Panc1 (cell line): ENCODE data around the gene POLR1G.

Source experiments
- POLR2AphosphoS5 ChIP-seq: IDR thresholded peaks from 2 replicates; pipeline ENCODE4 v1.6.1; 2012; ENCODE audit warnings: mild to moderate bottlenecking, low read depth, low read length, moderate library complexity
- SIN3A ChIP-seq: IDR thresholded peaks from 2 replicates; pipeline ENCODE4 v1.6.1; 2012; ENCODE audit warnings: low read depth, mild to moderate bottlenecking, low read length, moderate library complexity, borderline replicate concordance; ENCODE audit not compliant: insufficient read depth
- TF ChIP-seq, protein P1 (sequence below): fragments of 450-650 bp; IDR thresholded peaks from 2 replicates; pipeline ENCODE4 v1.5.1; 2017; ENCODE audit warnings: mild to moderate bottlenecking
- TF ChIP-seq, protein P2 (sequence below), 2 experiments: IDR thresholded peaks; 2 replicates each; pipeline ENCODE4 v1.6.1; 2011 to 2012; ENCODE audit warnings: low read depth in 2 of 2, control low read depth in 1 of 2, low read length in 1 of 2, mild to moderate bottlenecking in 1 of 2, moderate library complexity in 1 of 2; ENCODE audit not compliant: insufficient read depth in 1 of 2

DNA sequence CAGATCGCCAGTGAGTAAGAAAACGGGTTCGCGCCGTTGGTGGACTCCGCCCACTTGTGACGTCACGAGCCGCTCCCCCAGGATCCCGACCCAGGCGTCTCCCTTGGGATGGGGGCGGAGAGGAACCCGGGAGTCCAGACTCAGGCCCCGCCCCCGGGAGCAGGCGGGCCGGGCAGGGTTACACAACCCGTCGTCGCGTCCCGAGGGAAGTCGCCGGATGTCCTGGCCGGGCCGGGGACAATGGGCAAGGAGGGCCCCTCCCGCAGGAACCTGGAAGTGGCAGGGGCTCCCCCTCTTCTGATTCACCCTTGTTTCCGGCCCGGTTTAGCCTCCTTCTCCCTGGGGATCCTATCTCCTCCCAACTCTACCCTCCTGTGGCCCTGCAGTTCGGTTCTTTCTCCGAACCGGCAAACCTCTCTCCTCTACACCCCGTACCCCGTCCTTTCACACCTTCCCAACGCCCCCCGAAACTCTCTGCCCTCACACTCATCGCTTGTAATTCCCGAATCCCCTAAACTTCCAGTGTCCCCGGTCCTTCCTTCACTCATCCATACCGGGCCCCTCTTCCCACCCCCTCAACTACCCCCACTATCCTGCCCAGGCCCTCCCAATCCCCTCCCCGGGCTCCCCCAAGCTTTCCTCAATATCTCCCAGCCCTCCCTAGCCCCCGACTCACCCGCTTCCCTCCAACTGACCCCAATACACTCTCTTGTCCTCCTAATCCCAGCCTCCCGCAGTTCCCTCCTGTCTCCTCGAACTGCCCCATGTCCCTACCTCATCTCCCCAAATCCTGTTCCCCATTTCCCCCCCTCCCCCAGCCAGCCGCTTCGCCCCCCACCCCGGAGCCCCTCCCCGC lies 37.2 kb downstream of the POLR1G start:
- TF ChIP-seq, protein P1, sequence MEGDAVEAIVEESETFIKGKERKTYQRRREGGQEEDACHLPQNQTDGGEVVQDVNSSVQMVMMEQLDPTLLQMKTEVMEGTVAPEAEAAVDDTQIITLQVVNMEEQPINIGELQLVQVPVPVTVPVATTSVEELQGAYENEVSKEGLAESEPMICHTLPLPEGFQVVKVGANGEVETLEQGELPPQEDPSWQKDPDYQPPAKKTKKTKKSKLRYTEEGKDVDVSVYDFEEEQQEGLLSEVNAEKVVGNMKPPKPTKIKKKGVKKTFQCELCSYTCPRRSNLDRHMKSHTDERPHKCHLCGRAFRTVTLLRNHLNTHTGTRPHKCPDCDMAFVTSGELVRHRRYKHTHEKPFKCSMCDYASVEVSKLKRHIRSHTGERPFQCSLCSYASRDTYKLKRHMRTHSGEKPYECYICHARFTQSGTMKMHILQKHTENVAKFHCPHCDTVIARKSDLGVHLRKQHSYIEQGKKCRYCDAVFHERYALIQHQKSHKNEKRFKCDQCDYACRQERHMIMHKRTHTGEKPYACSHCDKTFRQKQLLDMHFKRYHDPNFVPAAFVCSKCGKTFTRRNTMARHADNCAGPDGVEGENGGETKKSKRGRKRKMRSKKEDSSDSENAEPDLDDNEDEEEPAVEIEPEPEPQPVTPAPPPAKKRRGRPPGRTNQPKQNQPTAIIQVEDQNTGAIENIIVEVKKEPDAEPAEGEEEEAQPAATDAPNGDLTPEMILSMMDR = no peak
- no peak for TF ChIP-seq POLR2AphosphoS5
- TF ChIP-seq, protein P2, sequence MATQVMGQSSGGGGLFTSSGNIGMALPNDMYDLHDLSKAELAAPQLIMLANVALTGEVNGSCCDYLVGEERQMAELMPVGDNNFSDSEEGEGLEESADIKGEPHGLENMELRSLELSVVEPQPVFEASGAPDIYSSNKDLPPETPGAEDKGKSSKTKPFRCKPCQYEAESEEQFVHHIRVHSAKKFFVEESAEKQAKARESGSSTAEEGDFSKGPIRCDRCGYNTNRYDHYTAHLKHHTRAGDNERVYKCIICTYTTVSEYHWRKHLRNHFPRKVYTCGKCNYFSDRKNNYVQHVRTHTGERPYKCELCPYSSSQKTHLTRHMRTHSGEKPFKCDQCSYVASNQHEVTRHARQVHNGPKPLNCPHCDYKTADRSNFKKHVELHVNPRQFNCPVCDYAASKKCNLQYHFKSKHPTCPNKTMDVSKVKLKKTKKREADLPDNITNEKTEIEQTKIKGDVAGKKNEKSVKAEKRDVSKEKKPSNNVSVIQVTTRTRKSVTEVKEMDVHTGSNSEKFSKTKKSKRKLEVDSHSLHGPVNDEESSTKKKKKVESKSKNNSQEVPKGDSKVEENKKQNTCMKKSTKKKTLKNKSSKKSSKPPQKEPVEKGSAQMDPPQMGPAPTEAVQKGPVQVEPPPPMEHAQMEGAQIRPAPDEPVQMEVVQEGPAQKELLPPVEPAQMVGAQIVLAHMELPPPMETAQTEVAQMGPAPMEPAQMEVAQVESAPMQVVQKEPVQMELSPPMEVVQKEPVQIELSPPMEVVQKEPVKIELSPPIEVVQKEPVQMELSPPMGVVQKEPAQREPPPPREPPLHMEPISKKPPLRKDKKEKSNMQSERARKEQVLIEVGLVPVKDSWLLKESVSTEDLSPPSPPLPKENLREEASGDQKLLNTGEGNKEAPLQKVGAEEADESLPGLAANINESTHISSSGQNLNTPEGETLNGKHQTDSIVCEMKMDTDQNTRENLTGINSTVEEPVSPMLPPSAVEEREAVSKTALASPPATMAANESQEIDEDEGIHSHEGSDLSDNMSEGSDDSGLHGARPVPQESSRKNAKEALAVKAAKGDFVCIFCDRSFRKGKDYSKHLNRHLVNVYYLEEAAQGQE (IDR thresholded peaks at IDR 0.05; ENCODE audit: insufficient read depth in 1 of 2, low read depth in 2 of 2, low read length in 1 of 2) = no peak
- no peak for TF ChIP-seq SIN3A
